HEK293 (cell line): ENCODE data around the gene PMP22.
A peak's percentile ranks its signal among the peaks of the same experiment; 100 is the strongest.

Source experiments
- CTCF ChIP-seq: fragments of 450-650 bp; formaldehyde crosslinking; IDR thresholded peaks from 2 replicates; pipeline ENCODE4 v1.5.1; 2016; ENCODE audit warnings: missing biosample characterization, missing genetic modification characterization
- GFI1B ChIP-seq: fragments of 450-650 bp; formaldehyde crosslinking; IDR thresholded peaks from 2 replicates; pipeline ENCODE4 v1.5.1; 2016; ENCODE audit warnings: missing biosample characterization, missing genetic modification characterization
- HIC1 ChIP-seq: fragments of 450-650 bp; formaldehyde crosslinking; IDR thresholded peaks from 2 replicates; pipeline ENCODE4 v1.5.1; 2016; ENCODE audit warnings: missing biosample characterization, missing genetic modification characterization
- HOXD13 ChIP-seq: sonication (generic); formaldehyde crosslinking; IDR thresholded peaks from 2 replicates; pipeline ENCODE4 v1.8.0; 2022; ENCODE audit warnings: missing genetic modification reagents, borderline replicate concordance
- PRDM2 ChIP-seq: fragments of 450-650 bp; formaldehyde crosslinking; IDR thresholded peaks from 2 replicates; pipeline ENCODE4 v1.5.1; 2016; ENCODE audit warnings: missing biosample characterization, missing genetic modification characterization, borderline replicate concordance
- PRDM6 ChIP-seq: fragments of 450-650 bp; formaldehyde crosslinking; IDR thresholded peaks from 2 replicates; pipeline ENCODE4 v1.5.1; 2017; ENCODE audit warnings: missing biosample characterization, missing genetic modification characterization
- RBAK ChIP-seq: fragments of 450-650 bp; formaldehyde crosslinking; IDR thresholded peaks from 2 replicates; pipeline ENCODE4 v1.5.1; 2016; ENCODE audit warnings: missing biosample characterization, missing genetic modification characterization
- SP2 ChIP-seq: fragments of 450-650 bp; formaldehyde crosslinking; IDR thresholded peaks from 2 replicates; pipeline ENCODE4 v1.5.1; 2016; ENCODE audit warnings: missing biosample characterization, missing genetic modification characterization
- TCF7L2 ChIP-seq: IDR thresholded peaks from 2 replicates; pipeline ENCODE4 v1.6.1; 2011; ENCODE audit warnings: low read depth, mild to moderate bottlenecking, inconsistent platforms, low read length, moderate library complexity, borderline replicate concordance
- ZBTB44 ChIP-seq: fragments of 450-650 bp; IDR thresholded peaks from 2 replicates; pipeline ENCODE4 v1.5.1; 2018; ENCODE audit warnings: missing biosample characterization, mild to moderate bottlenecking, missing genetic modification characterization
- ZBTB6 ChIP-seq: fragments of 450-650 bp; formaldehyde crosslinking; IDR thresholded peaks from 2 replicates; pipeline ENCODE4 v1.5.1; 2017; ENCODE audit warnings: missing biosample characterization, missing genetic modification characterization
- ZNF138 ChIP-seq: fragments of 450-650 bp; formaldehyde crosslinking; IDR thresholded peaks from 2 replicates; pipeline ENCODE4 v1.5.1; 2016; ENCODE audit warnings: missing biosample characterization, missing genetic modification characterization, borderline replicate concordance
- ZNF155 ChIP-seq: fragments of 450-650 bp; formaldehyde crosslinking; IDR thresholded peaks from 2 replicates; pipeline ENCODE4 v1.5.1; 2016; ENCODE audit warnings: missing biosample characterization, missing genetic modification characterization
- ZNF248 ChIP-seq: fragments of 450-650 bp; formaldehyde crosslinking; IDR thresholded peaks from 2 replicates; pipeline ENCODE4 v1.5.1; 2017; ENCODE audit warnings: missing biosample characterization, missing genetic modification characterization
- ZNF302 ChIP-seq: fragments of 450-650 bp; formaldehyde crosslinking; IDR thresholded peaks from 2 replicates; pipeline ENCODE4 v1.5.1; 2016; ENCODE audit warnings: missing biosample characterization, missing genetic modification characterization, low read depth
- ZNF362 ChIP-seq: fragments of 450-650 bp; formaldehyde crosslinking; IDR thresholded peaks from 2 replicates; pipeline ENCODE4 v1.5.1; 2016; ENCODE audit warnings: missing biosample characterization, missing genetic modification characterization
- ZNF544 ChIP-seq: fragments of 450-650 bp; formaldehyde crosslinking; IDR thresholded peaks from 2 replicates; pipeline ENCODE4 v1.5.0; 2017; ENCODE audit warnings: missing biosample characterization, missing genetic modification characterization
- ZNF571 ChIP-seq: fragments of 450-650 bp; formaldehyde crosslinking; IDR thresholded peaks from 2 replicates; pipeline ENCODE4 v1.5.0; 2017; ENCODE audit warnings: missing biosample characterization, missing genetic modification characterization
- ZNF623 ChIP-seq: fragments of 450-650 bp; formaldehyde crosslinking; IDR thresholded peaks from 2 replicates; pipeline ENCODE4 v1.5.1; 2016; ENCODE audit warnings: missing biosample characterization, missing genetic modification characterization
- ZNF654 ChIP-seq: fragments of 450-650 bp; formaldehyde crosslinking; IDR thresholded peaks from 2 replicates; pipeline ENCODE4 v1.5.1; 2016; ENCODE audit warnings: low read depth, missing biosample characterization, missing genetic modification characterization
- ZNF791 ChIP-seq: fragments of 450-650 bp; formaldehyde crosslinking; IDR thresholded peaks from 2 replicates; pipeline ENCODE4 v1.5.1; 2016; ENCODE audit warnings: missing biosample characterization, missing genetic modification characterization
- ZXDB ChIP-seq: fragments of 450-650 bp; formaldehyde crosslinking; IDR thresholded peaks from 2 replicates; pipeline ENCODE4 v1.5.1; 2016; ENCODE audit warnings: missing biosample characterization, missing genetic modification characterization

PMP22 gene

GRCh38 chr17:15262291-15263205 lies 2.6 kb downstream of the PMP22 start (continued):
- TF ChIP-seq TCF7L2 (no peak), PRDM2 (no peak), ZNF155 (tag by site-specific recombination) (no peak), HOXD13 (no peak), ZNF623 (tag by site-specific recombination) (no peak), ZNF248 (tag by site-specific recombination) (no peak), ZNF362 (tag by site-specific recombination) (no peak), ZNF544 (tag by site-specific recombination) (no peak), RBAK (tag by site-specific recombination) (no peak), SP2 (peak; percentile 92), ZNF302 (tag by site-specific recombination) (no peak), ZNF571 (tag by site-specific recombination) (no peak), ZBTB6 (tag by site-specific recombination) (peak; percentile 66), PRDM6 (no peak), ZNF138 (tag by site-specific recombination) (no peak), ZNF791 (tag by site-specific recombination) (no peak), CTCF (tag by site-specific recombination) (peak; percentile 54; the same call in 1 of the 2 replicates), HIC1 (tag by site-specific recombination) (no peak), ZXDB (tag by site-specific recombination) (peak; percentile 28; the same call in 1 of the 2 replicates), ZBTB44 (tag by site-specific recombination) (no peak), GFI1B (tag by site-specific recombination) (no peak), ZNF654 (no peak)
